Gastroesophageal sphincter (tissue), 3 donors: ENCODE results near the gene EHD1.

ENCODE experiments used
- CTCF ChIP-seq, 4 experiments: fragments of 200-600 bp in 2 of 4; fragments of 450-650 bp in 2 of 4; sonication (generic) in 1 of 4; IDR thresholded peaks; one replicate each; pipeline ENCODE4 v1.5.1; 2017 to 2019; ENCODE audit warnings: antibody characterized with exemption in 4 of 4, mild to moderate bottlenecking in 2 of 4, moderate library complexity in 2 of 4
- EP300 ChIP-seq: sonication (generic); formaldehyde crosslinking; IDR thresholded peaks from one replicate; pipeline ENCODE4 v1.6.1; 2017; ENCODE audit warnings: antibody characterized with exemption, mild to moderate bottlenecking
- POLR2A ChIP-seq, 2 donors: fragments of 450-650 bp; IDR thresholded peaks; one replicate each; pipeline ENCODE4 v1.6.1; 2017; ENCODE audit warnings: antibody characterized with exemption in 2 of 2, mild to moderate bottlenecking in 2 of 2, moderate library complexity in 1 of 2
- POLR2AphosphoS5 ChIP-seq: sonication (generic); formaldehyde crosslinking; IDR thresholded peaks from one replicate; pipeline ENCODE4 v1.6.1; 2017; ENCODE audit warnings: antibody characterized with exemption

GRCh38 chr11:64833198-64833502, 45.3 kb downstream of the EHD1 start:
- no peak for TF ChIP-seq CTCF (IDR thresholded peaks at IDR 0.05)
- TF ChIP-seq POLR2A (IDR thresholded peaks at IDR 0.05): no peak
- TF ChIP-seq POLR2AphosphoS5: no peak
- no peak for TF ChIP-seq EP300
